SK-N-SH (cell line): ENCODE measurements around the gene TOM1L1.

ENCODE experiments used
- CTCF ChIP-seq: fragments of 200-600 bp; sonication (generic); IDR thresholded peaks from 2 replicates; pipeline ENCODE4 v1.6.1; 2017; ENCODE audit warnings: antibody characterized with exemption, mild to moderate bottlenecking, moderate library complexity
- EZH2phosphoT487 ChIP-seq: fragments of 200-600 bp; sonication (generic); IDR thresholded peaks from 2 replicates; pipeline ENCODE4 v1.6.1; 2017; ENCODE audit warnings: low read depth, mixed run types, mild to moderate bottlenecking, antibody characterized with exemption, moderate library complexity, borderline replicate concordance
- GABPA ChIP-seq: IDR thresholded peaks from 2 replicates; pipeline ENCODE4 v1.4.0; 2012; ENCODE audit warnings: low read depth, mild to moderate bottlenecking
- JUND ChIP-seq: IDR thresholded peaks from 2 replicates; pipeline ENCODE4 v1.4.0; 2012
- MAX ChIP-seq: IDR thresholded peaks from 2 replicates; pipeline ENCODE4 v1.4.0; 2012; ENCODE audit warnings: low read depth
- MXI1 ChIP-seq: IDR thresholded peaks from 2 replicates; pipeline ENCODE4 v1.6.1; 2012; ENCODE audit warnings: mild to moderate bottlenecking, low read depth, low read length, improper control_type of control experiment
- POLR2AphosphoS5 ChIP-seq: IDR thresholded peaks from 2 replicates; pipeline ENCODE4 v1.6.1; 2012; ENCODE audit warnings: low read depth, low read length
- RAD21 ChIP-seq: IDR thresholded peaks from 2 replicates; pipeline ENCODE4 v1.6.1; 2012; ENCODE audit warnings: mild to moderate bottlenecking, low read length
- SMC3 ChIP-seq: IDR thresholded peaks from 2 replicates; pipeline ENCODE4 v1.6.1; 2012; ENCODE audit warnings: low read depth, low read length, improper control_type of control experiment
- YY1 ChIP-seq: IDR thresholded peaks from 2 replicates; pipeline ENCODE4 v1.4.0; 2012; ENCODE audit warnings: low read depth, mild to moderate bottlenecking
- ZBTB33 ChIP-seq: IDR thresholded peaks from 2 replicates; pipeline ENCODE4 v1.4.0; 2012; ENCODE audit warnings: low read depth, borderline replicate concordance

- no peak for TF ChIP-seq ZBTB33
- TF ChIP-seq YY1 = no peak
- TF ChIP-seq CTCF = no peak
- TF ChIP-seq POLR2AphosphoS5 = no peak
- no peak for TF ChIP-seq EZH2phosphoT487
- TF ChIP-seq SMC3 = no peak
- TF ChIP-seq RAD21 = no peak
- TF ChIP-seq MAX = no peak
- no peak for TF ChIP-seq JUND
- TF ChIP-seq GABPA = no peak
- TF ChIP-seq MXI1 = no peak
These were observed 49.5 kb downstream of the TOM1L1 start for GRCh38 chr17:54950116-54950515.
